ENCODE results near the gene CADPS. TPM values are rescaled to one million over a fixed set of nuclear protein-coding genes. Genes with fewer than 3 reads are reported as not detected.

Gene CADPS
- total RNA-seq (ENCODE audit: insufficient read depth, low replicate concordance) = 10.1 TPM

- peak; percentile 68 for DNase-seq (ENCODE audit: low spot score)
Observed at GRCh38 chr3:62874711-62875557, at the start of gene CADPS. CADPS (minus strand) TSS chr3:62875416; CDS start chr3:62875029, 387 bp downstream.

DNA sequence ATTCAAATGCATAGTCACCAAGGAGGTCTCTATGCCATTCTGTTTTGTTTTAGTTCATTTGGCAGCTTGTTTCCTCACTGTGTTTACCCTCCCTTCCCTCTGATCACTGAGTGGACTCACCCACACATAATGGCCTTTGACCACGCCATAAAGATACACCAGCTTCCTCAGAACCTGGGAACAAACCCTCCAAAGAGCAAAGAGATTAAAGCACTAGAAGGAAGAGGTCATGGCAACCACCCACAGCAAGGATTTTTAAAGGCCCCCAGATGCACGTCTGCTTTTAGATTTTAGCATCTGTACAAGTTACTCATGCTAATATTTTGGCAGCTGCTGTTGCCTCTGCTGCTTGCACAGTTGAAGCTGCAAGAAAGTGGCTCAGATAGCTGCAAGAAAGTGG lies 47.9 kb upstream of the CADPS start:
- peak; percentile 71 for DNase-seq (ENCODE audit: low spot score)

DNA sequence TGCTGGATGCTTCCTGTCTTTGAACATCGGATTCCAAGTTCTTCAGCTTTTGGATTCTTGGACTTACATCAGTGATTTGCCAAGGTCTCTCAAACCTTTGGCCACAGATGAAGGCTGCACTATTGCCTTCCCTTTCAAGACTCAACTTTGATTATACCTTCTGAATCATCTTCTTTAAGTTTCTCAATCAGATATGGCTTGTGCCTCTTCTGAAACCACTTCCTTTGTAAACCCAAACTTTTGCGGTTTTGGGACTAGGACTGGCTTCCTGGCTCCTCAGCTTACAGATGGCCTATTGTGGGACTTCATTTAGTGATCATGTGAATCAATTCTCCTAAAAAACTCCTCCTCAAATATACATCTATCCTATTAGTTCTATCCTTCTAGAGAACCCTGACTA lies 47.1 kb upstream of the CADPS start:
- no peak for DNase-seq (ENCODE audit: low spot score)

DNA sequence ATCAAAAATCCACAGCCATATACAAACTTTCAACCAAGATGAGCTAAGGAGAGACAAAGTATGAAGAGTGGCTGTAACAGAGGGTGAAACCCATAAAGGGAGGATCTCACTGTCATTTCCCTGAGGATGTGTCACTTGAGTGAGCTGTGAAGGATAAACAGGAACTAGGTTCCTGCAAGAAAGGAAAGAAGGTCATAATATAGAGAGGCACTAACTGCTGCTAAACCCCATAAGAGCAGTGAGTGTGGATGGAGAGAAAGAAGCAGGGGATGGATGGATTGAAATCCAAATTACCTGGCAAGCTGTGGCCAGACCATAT lies 45.2 kb upstream of the CADPS start:
- no peak for DNase-seq (ENCODE audit: low spot score)

DNA sequence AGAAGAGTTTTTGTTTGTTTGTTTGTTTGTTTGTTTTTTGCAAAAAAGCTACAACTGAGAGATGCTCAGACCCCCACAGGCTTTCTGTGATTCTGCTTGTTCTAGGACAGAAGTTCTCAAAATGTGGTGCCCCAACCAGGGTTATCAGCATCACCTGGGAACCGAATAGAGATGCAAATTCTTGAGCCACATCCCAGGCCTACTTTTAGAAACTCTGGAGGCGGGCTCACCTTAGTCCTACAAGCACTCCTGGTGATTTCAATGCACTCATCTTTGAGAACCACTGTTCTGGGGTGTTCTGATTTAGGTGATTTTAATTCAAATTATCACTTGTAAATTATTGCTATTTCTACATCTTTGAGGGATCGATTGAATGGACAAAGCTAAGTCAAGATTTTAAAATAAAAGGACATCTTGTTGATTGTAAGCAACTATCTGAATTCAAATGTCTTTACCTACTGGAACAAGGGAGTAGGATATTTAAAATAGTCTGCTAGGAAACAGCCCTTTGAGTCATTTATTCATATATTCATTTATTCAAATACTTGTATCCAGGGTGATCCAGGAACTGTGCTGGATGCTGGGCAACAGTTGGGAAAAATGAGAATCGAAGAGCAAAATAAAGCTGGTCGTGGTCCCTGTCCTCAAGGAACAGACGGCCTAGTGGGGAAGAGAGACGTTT lies 44.7 kb upstream of the CADPS start:
- no peak for DNase-seq (ENCODE audit: low spot score)

DNA sequence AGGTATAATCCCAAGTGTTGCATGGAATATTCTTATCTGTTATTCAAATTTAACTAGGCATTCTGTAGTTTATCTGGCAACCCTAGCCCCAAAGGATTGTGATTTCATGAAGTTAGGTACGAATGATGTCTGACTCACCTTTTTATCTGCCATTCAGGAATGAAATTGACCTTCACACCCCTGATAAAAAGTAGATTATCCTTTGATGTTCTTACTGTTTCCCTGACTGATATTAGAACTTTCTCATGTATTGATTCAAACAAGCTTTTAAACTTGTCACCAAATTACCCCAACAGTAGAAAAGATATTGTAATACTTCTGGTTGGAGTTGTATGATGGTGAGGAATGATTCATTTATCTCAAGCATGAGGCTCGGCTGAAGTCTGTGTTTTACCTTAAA lies 43.6 kb upstream of the CADPS start:
- DNase-seq (ENCODE audit: low spot score) = no peak

DNA sequence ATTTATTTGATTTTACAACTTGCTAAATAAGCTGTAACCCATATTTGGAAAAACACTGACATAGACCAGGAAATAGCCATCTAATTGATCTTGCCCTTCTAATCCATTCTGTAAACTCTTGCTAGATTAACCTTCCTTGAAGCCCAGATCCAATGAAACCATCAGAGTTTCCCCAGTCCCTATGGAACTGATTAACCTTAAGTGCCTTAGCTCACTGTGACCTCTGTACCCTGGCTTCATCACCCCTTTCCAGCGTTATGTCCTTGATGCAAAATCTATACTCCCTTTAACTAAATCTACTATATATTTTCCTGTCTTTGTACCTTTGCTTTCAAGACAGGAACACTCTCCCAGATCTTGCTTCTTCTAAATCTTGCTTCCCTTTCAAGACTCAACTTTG lies 42.9 kb upstream of the CADPS start:
- DNase-seq (ENCODE audit: low spot score) = no peak

DNA sequence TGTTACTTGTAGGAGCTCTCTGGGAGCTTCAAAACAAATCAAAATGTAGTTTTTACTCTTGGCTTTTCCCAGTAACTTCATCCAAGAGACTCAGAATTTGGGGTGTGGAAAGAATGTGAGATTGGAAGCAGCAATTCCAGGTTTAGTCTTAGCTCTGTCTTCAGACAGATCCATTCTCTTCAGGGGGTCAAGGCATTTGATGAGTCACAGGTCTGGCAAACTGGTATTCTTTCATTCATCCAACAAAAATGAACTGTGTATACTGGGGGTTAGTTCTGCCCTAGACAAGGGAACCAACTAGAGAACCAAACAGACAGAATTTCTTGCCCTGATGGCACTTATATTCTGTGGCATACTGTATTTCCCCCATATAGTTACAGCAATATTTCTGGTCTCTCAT lies 36.3 kb upstream of the CADPS start:
- DNase-seq (ENCODE audit: low spot score) = no peak

DNA sequence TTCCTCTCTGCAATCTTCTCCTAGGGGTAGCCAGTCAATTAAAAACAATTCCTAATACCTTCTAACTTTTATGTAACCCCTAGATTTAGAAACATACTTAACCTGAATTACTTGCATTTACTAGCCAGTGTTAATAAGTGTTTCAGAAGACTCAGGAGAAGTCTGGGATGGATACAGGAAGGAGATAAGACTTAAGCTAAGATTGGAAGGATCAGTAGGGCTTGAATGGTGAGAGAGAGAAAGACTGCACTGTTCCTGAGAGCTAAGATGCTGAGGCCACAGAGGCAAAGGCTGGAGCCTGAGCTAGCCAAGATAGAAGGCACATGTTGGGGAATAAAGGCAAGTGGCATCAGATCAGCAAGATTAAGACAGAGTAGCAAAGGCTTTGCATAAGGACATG lies 30.1 kb upstream of the CADPS start:
- peak; percentile 91 for DNase-seq (ENCODE audit: low spot score)

GRCh38 chr3:62898530-62899496 lies 23.6 kb upstream of the CADPS start:
- DNase-seq (ENCODE audit: low spot score) = peak; percentile 95

GRCh38 chr3:62895901-62896300 lies 20.7 kb upstream of the CADPS start:
- no peak for DNase-seq (ENCODE audit: low spot score)

DNA sequence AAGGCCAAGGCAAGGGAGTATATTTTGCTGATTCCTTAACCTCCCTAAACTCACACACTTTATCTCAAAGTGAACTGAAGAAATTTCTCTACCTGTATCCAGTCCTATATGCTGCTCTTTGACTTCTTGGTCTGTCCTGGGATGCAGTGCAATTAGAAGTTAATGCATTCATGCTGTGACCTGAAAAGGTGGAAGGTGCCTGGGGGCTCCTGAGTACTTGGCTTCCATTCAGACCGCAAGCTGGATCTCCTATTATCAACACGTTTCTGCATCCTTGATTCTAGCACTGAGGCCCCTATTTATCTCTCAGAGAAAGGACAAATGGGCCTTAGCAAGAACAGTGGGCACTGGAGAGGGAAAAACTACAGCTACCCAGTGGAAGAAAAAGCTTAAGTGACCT lies 17.7 kb upstream of the CADPS start:
- no peak for DNase-seq (ENCODE audit: low spot score)

GRCh38 chr3:62892045-62892444 lies 16.8 kb upstream of the CADPS start:
- DNase-seq (ENCODE audit: low spot score) = no peak

- DNase-seq (ENCODE audit: low spot score) = no peak
Observed at GRCh38 chr3:62888778-62889177, 13.6 kb upstream of the CADPS start.

- DNase-seq (ENCODE audit: low spot score) = no peak
Observed at GRCh38 chr3:62888180-62888579, 13.0 kb upstream of the CADPS start.

DNA sequence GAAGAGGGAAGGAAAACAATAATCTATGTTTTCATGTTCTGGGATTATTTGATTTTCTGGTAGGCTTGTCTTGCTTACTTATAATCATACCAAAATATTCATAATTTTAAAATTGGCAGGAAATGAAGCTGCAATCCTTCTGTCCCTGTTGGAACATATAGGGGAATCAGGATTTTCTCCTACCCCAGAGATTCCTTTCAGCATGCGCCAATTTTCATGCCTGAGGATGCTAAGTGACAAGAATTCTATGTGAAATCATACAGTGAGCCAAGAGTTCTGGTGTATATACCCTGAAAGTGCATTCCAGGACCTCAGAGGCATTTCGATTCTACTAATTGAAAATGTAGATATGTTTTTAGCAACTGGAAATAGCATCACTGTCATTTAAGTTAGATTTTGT lies 9.9 kb upstream of the CADPS start:
- no peak for DNase-seq (ENCODE audit: low spot score)

DNA sequence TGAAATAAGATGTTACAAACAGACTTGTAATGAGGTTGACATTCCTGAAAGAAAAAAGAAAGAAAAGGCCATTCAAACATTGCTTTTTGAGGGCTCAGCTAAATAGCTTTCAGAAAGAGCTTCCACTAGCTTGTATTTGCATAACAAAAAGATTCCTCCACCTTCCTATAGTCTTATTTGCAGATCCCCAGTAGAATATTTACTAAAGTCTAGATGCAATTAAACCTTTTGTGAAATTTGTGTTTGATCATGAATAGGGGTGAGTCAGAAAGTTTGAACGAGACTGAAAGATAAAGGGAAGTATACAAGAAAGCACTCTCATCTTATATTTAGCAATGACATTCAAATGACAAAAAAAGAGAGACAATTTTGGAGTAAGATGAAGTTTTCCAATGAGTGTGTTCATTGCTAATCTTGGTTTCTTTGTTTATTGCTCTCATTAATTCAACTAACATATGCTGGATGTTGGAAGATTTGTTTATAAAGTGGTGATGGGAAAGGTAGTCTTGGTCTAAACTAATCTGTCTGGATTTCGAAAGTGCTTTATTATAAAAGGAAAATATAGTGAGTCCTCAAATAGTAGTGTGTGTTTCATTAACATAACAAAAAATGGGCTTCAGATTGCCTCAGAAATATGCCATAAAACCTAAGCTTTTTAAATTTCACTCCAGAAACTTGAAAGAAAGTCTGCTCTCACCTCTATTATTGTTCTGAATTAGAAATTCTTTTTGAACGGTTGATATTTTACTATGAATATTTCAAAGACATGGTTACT lies 9.1 kb upstream of the CADPS start:
- DNase-seq (ENCODE audit: low spot score) = no peak

GRCh38 chr3:62882676-62883200 lies 7.5 kb upstream of the CADPS start:
- peak; percentile 31 for DNase-seq (ENCODE audit: low spot score)

- peak; percentile 63 for DNase-seq (ENCODE audit: low spot score)
Observed at GRCh38 chr3:62876064-62876463, 848 bp upstream of the CADPS start.

DNA sequence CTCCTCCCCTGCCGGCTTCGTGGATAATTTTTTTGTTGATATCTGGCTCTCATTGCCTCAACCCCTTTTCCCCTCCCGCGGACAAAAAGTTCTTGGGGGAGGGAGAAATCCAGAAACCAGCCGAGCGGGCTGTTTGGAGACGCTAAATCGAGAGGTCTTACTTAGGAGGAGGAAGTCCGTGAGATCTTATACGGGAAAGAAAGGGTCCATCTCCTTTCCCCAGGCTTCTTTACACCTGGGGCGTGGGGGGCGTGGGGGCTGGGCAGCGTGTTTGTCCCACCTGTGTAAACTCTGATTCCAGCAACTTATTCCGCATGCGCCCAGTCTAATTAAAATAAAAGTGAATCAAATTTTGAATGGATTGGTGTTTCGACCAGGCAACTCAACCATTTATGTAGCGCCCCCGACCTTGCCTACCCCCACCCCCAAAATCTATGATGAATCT lies 364 bp upstream of the CADPS start:
- no peak for DNase-seq (ENCODE audit: low spot score)
